NCI-H1105 (cell line): Measurements from ENCODE around the gene CNNM1.

Experiments used
- DNase-seq: peaks from one replicate; lab custom pipeline; 2025; lab: John Stamatoyannopoulos, UW

The CNNM1 gene

GRCh38 chr10:99329304-99329553 is at the start of gene CNNM1:
CNNM1 (plus strand) TSS chr10:99329356; CDS start chr10:99329388, 32 bp downstream.
- DNase-seq = no peak

GRCh38 chr10:99279626-99280111 is 49.5 kb upstream of the CNNM1 start:
- no peak for DNase-seq

- no peak for DNase-seq
Measured at GRCh38 chr10:99280472-99280871, 48.7 kb upstream of the CNNM1 start.

GRCh38 chr10:99285881-99286280 is 43.3 kb upstream of the CNNM1 start:
- no peak for DNase-seq

- DNase-seq = no peak
Measured at GRCh38 chr10:99290306-99290705, 38.9 kb upstream of the CNNM1 start.

- DNase-seq = no peak
Measured at GRCh38 chr10:99292159-99292558, 37.0 kb upstream of the CNNM1 start.

- no peak for DNase-seq
Measured at GRCh38 chr10:99296605-99297004, 32.6 kb upstream of the CNNM1 start.

GRCh38 chr10:99297033-99297432 is 32.1 kb upstream of the CNNM1 start:
- DNase-seq = no peak

GRCh38 chr10:99303899-99304861 is 25.0 kb upstream of the CNNM1 start:
- no peak for DNase-seq

GRCh38 chr10:99304862-99305229 is 24.3 kb upstream of the CNNM1 start:
- no peak for DNase-seq

- no peak for DNase-seq
Measured at GRCh38 chr10:99312501-99312900, 16.7 kb upstream of the CNNM1 start.

- no peak for DNase-seq
Measured at GRCh38 chr10:99315853-99316252, 13.3 kb upstream of the CNNM1 start.

- no peak for DNase-seq
Measured at GRCh38 chr10:99316374-99316773, 12.8 kb upstream of the CNNM1 start.

- DNase-seq = no peak
Measured at GRCh38 chr10:99318048-99318447, 11.1 kb upstream of the CNNM1 start.

- DNase-seq = no peak
Measured at GRCh38 chr10:99318475-99318874, 10.7 kb upstream of the CNNM1 start.

- no peak for DNase-seq
Measured at GRCh38 chr10:99325281-99325680, 3.9 kb upstream of the CNNM1 start.

- no peak for DNase-seq
Measured at GRCh38 chr10:99326871-99327270, 2.3 kb upstream of the CNNM1 start.

GRCh38 chr10:99328579-99329303 is 415 bp upstream of the CNNM1 start:
- DNase-seq = no peak

GRCh38 chr10:99329554-99330346 is 594 bp downstream of the CNNM1 start:
- no peak for DNase-seq

- DNase-seq = no peak
Measured at GRCh38 chr10:99330347-99330924, 1.3 kb downstream of the CNNM1 start.

GRCh38 chr10:99331207-99331803 is 2.1 kb downstream of the CNNM1 start:
- DNase-seq = no peak
